Cardiac fibroblast (primary cell): ENCODE measurements around the gene MMP25.

ENCODE experiments used
- DNase-seq, 2 donors: peaks; one replicate each; pipeline versions ENCODE4 v3.0.0 to v3.0.0-alpha.2; 2010; ENCODE audit warnings: low read depth in 2 of 2
- H3K4me3 ChIP-seq, 2 donors: replicated peaks in 1 of 2; 1 replicate in 1 of 2; 2 replicates in 1 of 2; pipeline ENCODE4 v1.5.1; 2011; ENCODE audit warnings: low read depth in 2 of 2, low read length in 2 of 2, mild to moderate bottlenecking in 2 of 2, moderate library complexity in 1 of 2
- TF ChIP-seq, protein P1 (sequence below): IDR thresholded peaks from one replicate; pipeline ENCODE4 v1.5.1; 2011; ENCODE audit warnings: low read depth, mild to moderate bottlenecking, low read length, inconsistent platforms

MMP25 gene

DNA sequence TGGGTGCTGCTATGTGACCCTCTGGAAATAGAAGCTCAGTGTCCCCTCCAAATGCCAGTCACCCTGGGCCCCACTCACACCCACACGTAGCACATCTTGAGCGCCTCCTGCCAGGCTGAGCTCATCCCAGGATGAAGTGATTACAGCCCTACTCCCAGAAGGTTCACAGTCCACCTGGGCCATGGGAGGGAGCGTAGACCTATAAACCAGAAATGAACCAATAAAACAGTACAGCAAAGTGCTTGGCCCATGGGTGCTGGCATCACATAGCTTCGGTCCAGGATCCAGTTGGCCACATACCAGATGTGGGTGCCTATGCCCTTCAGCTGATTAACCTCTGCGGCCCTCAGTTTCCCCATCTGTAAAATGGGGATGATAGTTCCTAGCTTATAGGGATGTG is 7.5 kb upstream of the MMP25 start:
- TF ChIP-seq, protein P1, sequence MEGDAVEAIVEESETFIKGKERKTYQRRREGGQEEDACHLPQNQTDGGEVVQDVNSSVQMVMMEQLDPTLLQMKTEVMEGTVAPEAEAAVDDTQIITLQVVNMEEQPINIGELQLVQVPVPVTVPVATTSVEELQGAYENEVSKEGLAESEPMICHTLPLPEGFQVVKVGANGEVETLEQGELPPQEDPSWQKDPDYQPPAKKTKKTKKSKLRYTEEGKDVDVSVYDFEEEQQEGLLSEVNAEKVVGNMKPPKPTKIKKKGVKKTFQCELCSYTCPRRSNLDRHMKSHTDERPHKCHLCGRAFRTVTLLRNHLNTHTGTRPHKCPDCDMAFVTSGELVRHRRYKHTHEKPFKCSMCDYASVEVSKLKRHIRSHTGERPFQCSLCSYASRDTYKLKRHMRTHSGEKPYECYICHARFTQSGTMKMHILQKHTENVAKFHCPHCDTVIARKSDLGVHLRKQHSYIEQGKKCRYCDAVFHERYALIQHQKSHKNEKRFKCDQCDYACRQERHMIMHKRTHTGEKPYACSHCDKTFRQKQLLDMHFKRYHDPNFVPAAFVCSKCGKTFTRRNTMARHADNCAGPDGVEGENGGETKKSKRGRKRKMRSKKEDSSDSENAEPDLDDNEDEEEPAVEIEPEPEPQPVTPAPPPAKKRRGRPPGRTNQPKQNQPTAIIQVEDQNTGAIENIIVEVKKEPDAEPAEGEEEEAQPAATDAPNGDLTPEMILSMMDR = no peak
- H3K4me3 ChIP-seq = no peak overlapping the region
- no peak for DNase-seq

GRCh38 chr16:3042376-3042775 is 4.0 kb upstream of the MMP25 start:
- DNase-seq = no peak
- H3K4me3 ChIP-seq = no peak overlapping the region
- TF ChIP-seq, protein P1 = no peak

DNA sequence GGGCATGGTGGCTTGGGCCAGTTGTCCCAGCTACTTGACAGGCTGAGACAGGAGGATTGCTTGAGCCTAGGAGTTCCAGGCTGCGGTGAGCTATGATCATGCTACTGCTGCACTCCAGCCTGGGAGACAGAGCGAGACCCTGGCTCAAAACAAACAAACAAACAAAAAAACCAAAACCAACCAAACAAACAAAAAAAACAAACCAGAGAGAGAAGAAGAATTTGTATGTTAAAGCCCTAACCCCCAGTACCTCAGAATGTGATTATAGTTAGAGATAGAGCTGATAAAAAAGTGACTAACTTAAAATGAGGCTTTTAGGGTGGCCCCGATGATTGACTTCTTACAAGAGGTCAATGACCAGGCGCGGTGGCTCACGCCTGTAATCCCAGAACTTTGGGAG is 1.7 kb upstream of the MMP25 start:
- TF ChIP-seq, protein P1 = no peak
- DNase-seq = no peak
- H3K4me3 ChIP-seq = no peak overlapping the region

GRCh38 chr16:3046641-3047386 is 453 bp downstream of the MMP25 start:
- TF ChIP-seq, protein P1 = no peak
- DNase-seq = no peak
- no peak overlapping the region for H3K4me3 ChIP-seq

DNA sequence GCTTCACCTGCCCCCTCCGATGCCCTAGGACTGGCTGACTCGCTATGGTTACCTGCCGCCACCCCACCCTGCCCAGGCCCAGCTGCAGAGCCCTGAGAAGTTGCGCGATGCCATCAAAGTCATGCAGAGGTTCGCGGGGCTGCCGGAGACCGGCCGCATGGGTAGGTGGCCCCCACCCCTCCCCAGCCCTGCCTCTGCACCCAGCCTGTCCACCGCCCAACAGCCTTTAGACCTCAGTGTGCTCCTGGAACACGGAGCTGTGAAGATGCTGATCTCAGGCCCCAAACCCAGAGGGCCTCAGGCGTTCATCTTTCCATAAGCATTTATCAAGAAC is 993 bp downstream of the MMP25 start:
- TF ChIP-seq, protein P1 = no peak
- no peak for DNase-seq
- no peak overlapping the region for H3K4me3 ChIP-seq

DNA sequence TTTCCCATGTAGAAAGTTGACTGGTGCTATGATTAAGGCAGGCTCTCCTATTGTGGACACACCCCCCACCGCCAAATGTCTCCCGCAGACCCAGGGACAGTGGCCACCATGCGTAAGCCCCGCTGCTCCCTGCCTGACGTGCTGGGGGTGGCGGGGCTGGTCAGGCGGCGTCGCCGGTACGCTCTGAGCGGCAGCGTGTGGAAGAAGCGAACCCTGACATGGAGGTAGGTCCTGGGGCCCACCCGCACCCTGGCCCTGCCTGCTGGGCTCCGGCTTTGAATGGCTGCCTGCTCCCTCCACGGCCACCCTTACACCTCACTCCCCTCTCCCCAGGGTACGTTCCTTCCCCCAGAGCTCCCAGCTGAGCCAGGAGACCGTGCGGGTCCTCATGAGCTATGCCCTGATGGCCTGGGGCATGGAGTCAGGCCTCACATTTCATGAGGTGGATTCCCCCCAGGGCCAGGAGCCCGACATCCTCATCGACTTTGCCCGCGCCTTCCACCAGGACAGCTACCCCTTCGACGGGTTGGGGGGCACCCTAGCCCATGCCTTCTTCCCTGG is 3.6 kb downstream of the MMP25 start:
- no peak for DNase-seq
- H3K4me3 ChIP-seq = no peak overlapping the region
- TF ChIP-seq, protein P1 = no peak

- TF ChIP-seq, protein P1 = no peak
- DNase-seq = no peak
- H3K4me3 ChIP-seq = no peak overlapping the region
Observed at GRCh38 chr16:3050487-3050886, 4.1 kb downstream of the MMP25 start.
